OCI-LY7 (cell line): Measurements from ENCODE around the gene KCNG4. TPM values are rescaled to one million over a fixed set of nuclear protein-coding genes. Genes with fewer than 3 reads are reported as not detected.

Source experiments
- BruUV-seq: library from RNA; stranded (reverse); fragments of 400-500 nt; replicated peaks from 2 replicates; lab custom pipeline; 2021; lab: Mats Ljungman, UMichigan
- CTCF ChIA-PET: fragments of 300-600 bp; sonication (Branson Sonifier 250); formaldehyde crosslinking; loops from one replicate; lab custom pipeline; 2022; ENCODE audit warnings: antibody characterized with exemption; ENCODE audit not compliant: unreplicated experiment; lab: Charles Lee
- POLR2A ChIA-PET: fragments of 300-600 bp; sonication (Branson Sonifier 250); formaldehyde crosslinking; loops from one replicate; lab custom pipeline; 2022; ENCODE audit warnings: antibody characterized with exemption; lab: Charles Lee
- DNase-seq: peaks from one replicate; pipeline ENCODE4 v3.0.0-alpha.2; 2015; ENCODE audit warnings: low spot score
- H2AFZ ChIP-seq: fragments of 200-600 bp; sonication (generic), shearing (Covaris generic); 2 replicates; pipeline ENCODE4 v1.6.1; 2014; ENCODE audit warnings: mild to moderate bottlenecking, antibody characterized with exemption, low read length, moderate library complexity
- H3K27ac ChIP-seq: fragments of 200-600 bp; sonication (generic); 2 replicates; pipeline ENCODE4 v1.5.1; 2014; ENCODE audit warnings: mixed run types, low read depth, mild to moderate bottlenecking, moderate library complexity, low read length, inconsistent platforms; ENCODE audit not compliant: poor library complexity, severe bottlenecking
- H3K36me3 ChIP-seq: fragments of 200-600 bp; sonication (generic); 2 replicates; pipeline ENCODE4 v1.6.1; 2014; ENCODE audit warnings: mild to moderate bottlenecking, antibody characterized with exemption, low read length, moderate library complexity, mixed read lengths; ENCODE audit not compliant: insufficient read depth
- H3K4me1 ChIP-seq: fragments of 200-600 bp; sonication (generic); 2 replicates; pipeline ENCODE4 v1.5.1; 2014; ENCODE audit warnings: mild to moderate bottlenecking, low read length; ENCODE audit not compliant: insufficient read depth, poor library complexity, severe bottlenecking
- H3K4me2 ChIP-seq: fragments of 200-600 bp; sonication (generic); 2 replicates; pipeline ENCODE4 v1.6.1; 2014; ENCODE audit warnings: mild to moderate bottlenecking, low read length
- H3K4me3 ChIP-seq: fragments of 200-600 bp; sonication (generic); 2 replicates; pipeline ENCODE4 v1.5.1; 2014; ENCODE audit warnings: mild to moderate bottlenecking, low read depth, low read length; ENCODE audit not compliant: poor library complexity, severe bottlenecking
- H3K79me2 ChIP-seq: fragments of 200-600 bp; sonication (generic); 2 replicates; pipeline ENCODE4 v1.6.1; 2016; ENCODE audit warnings: low read depth, mild to moderate bottlenecking, low read length, moderate library complexity, mixed read lengths; ENCODE audit not compliant: insufficient read depth
- H3K9me2 ChIP-seq: fragments of 200-600 bp; sonication (generic); 2 replicates; pipeline ENCODE4 v1.6.1; 2016; ENCODE audit warnings: mild to moderate bottlenecking, low read length, mixed read lengths; ENCODE audit not compliant: insufficient read depth
- H3K9me3 ChIP-seq: fragments of 200-600 bp; sonication (generic); 2 replicates; pipeline ENCODE4 v1.6.1; 2014; ENCODE audit warnings: mild to moderate bottlenecking, mixed run types, low read length, mixed read lengths
- H4K20me1 ChIP-seq: fragments of 200-600 bp; sonication (generic); 2 replicates; pipeline ENCODE4 v1.6.1; 2014; ENCODE audit warnings: mild to moderate bottlenecking, antibody characterized with exemption, low read length, moderate library complexity, mixed read lengths; ENCODE audit not compliant: insufficient read depth
- CTCF ChIP-seq: fragments of 200-600 bp; sonication (generic); conservative IDR thresholded peaks from 2 replicates; pipeline ENCODE4 v1.5.1; 2014; ENCODE audit warnings: mild to moderate bottlenecking, antibody characterized with exemption, low read length, moderate library complexity, mixed read lengths
- EZH2phosphoT487 ChIP-seq: fragments of 200-600 bp; sonication (generic); IDR thresholded peaks from 2 replicates; pipeline ENCODE4 v1.6.1; 2018; ENCODE audit warnings: low read depth, borderline replicate concordance, mild to moderate bottlenecking, mixed run types, antibody characterized with exemption, low read length, moderate library complexity, mixed read lengths
- intact Hi-C: fragments of 100-400 bp; cut with micrococcal nuclease; formaldehyde crosslinking; loops from one replicate; pipeline ENCODE4 v1.10.0; 2022; ENCODE audit not compliant: unreplicated experiment
- total RNA-seq, 2 experiments: library from RNA; depleted of rRNA in 1 of 2; stranded (reverse); fragments of >200 nt in 1 of 2; shearing (Covaris generic) in 1 of 2; gene quantifications; 2 replicates each; pipeline ENCODE4 v1.2.3, GENCODE V29; 2014 to 2022

The KCNG4 gene
- total RNA-seq, 2 experiments from 2014 or later = not detected

- H3K79me2 ChIP-seq = no peaks in the 10 kb centered on the region
- no peak for TF ChIP-seq CTCF
- TF ChIP-seq EZH2phosphoT487 = no peak
- intact Hi-C loops = loop anchor here (5.0 kb wide), 1 partner anchor 344 kb away; no protein-coding TSS in a partner anchor
Measured at GRCh38 chr16:84278333-84278732, 38.5 kb upstream of the KCNG4 start.

GRCh38 chr16:84277244-84277823 lies 37.5 kb upstream of the KCNG4 start:
- POLR2A ChIA-PET = interaction anchor here (0.6 kb wide), 1 partner anchor 134 kb away, joined by 3 read pairs; no protein-coding TSS in a partner anchor
- H3K9me3 ChIP-seq = no peaks in the 10 kb centered on the region
- H2AFZ ChIP-seq = no peak overlapping the region
- H3K36me3 ChIP-seq = no peaks in the 10 kb centered on the region
- TF ChIP-seq CTCF (peak; percentile 93), EZH2phosphoT487 (no peak)
- no peak overlapping the region for H3K4me3 ChIP-seq
- H3K4me2 ChIP-seq = no peak overlapping the region
- H3K27ac ChIP-seq = no peak overlapping the region
- no peaks in the 10 kb centered on the region for H3K9me2 ChIP-seq
- H3K79me2 ChIP-seq = no peaks in the 10 kb centered on the region
- intact Hi-C loops = loop anchor here (1.0 to 5.0 kb wide), 3 partner anchors 207 to 345 kb away; no protein-coding TSS in a partner anchor
- DNase-seq = peak; percentile 67
- CTCF ChIA-PET = interaction anchor here (1.0 kb wide), 1 partner anchor 326 kb away, joined by 4 read pairs; no protein-coding TSS in a partner anchor
- no peaks in the 10 kb centered on the region for H4K20me1 ChIP-seq
- H3K4me1 ChIP-seq = no peaks in the 10 kb centered on the region
- no TSS peak for BruUV-seq

More at GRCh38 chr16:84278333-84278732, 38.5 kb upstream of the KCNG4 start:
- no peaks in the 10 kb centered on the region for H3K9me3 ChIP-seq
- no TSS peak for BruUV-seq
- CTCF ChIA-PET = no interaction called here
- no peak overlapping the region for H3K4me3 ChIP-seq
- H3K4me1 ChIP-seq = no peaks in the 10 kb centered on the region
- H3K36me3 ChIP-seq = no peaks in the 10 kb centered on the region
- H2AFZ ChIP-seq = no peak overlapping the region
- no peak overlapping the region for H3K27ac ChIP-seq
- no peak overlapping the region for H3K4me2 ChIP-seq
- POLR2A ChIA-PET = no interaction called here
- no peak for DNase-seq
- no peaks in the 10 kb centered on the region for H3K9me2 ChIP-seq
- H4K20me1 ChIP-seq = no peaks in the 10 kb centered on the region

GRCh38 chr16:84275585-84276151 lies 35.9 kb upstream of the KCNG4 start:
- Histone ChIP-seq H2AFZ (no peak overlapping the region), H3K4me1 (no peaks in the 10 kb centered on the region), H3K4me3 (no peak overlapping the region), H3K27ac (no peak overlapping the region), H4K20me1 (no peaks in the 10 kb centered on the region), H3K36me3 (no peaks in the 10 kb centered on the region), H3K9me3 (no peaks in the 10 kb centered on the region), H3K79me2 (no peaks in the 10 kb centered on the region), H3K9me2 (no peaks in the 10 kb centered on the region), H3K4me2 (no peak overlapping the region)
- intact Hi-C loops = loop anchor here (5.0 kb wide), 1 partner anchor 347 kb away; no protein-coding TSS in a partner anchor
- no peak for TF ChIP-seq EZH2phosphoT487
- BruUV-seq = no TSS peak
- DNase-seq = no peak
- CTCF ChIA-PET = no interaction called here
- POLR2A ChIA-PET = interaction anchor here (0.6 kb wide), 2 partner anchors 17 to 1879 kb away, joined by 3 to 4 read pairs; no protein-coding TSS in a partner anchor
